K562 (cell line): ENCODE results near the gene TRPC4. TPM values are rescaled to one million over a fixed set of nuclear protein-coding genes. Genes with fewer than 3 reads are reported as not detected.

Source experiments
- ATAC-seq: fragments of 200-7000 bp; cut with Tn5 transposase; 3 replicates; pipeline ENCODE4 v1.9.1; 2020; ENCODE audit warnings: moderate library complexity
- BruUV-seq: library from RNA; stranded (reverse); fragments of 400-500 nt; replicated peaks from 2 replicates; lab custom pipeline; 2021; lab: Mats Ljungman, UMichigan
- CTCF ChIA-PET: fragments of 300-600 bp; formaldehyde crosslinking; extraction: SDS; loops from one replicate; lab custom pipeline; 2021; ENCODE audit warnings: low intra/inter-chr PET ratio; lab: Yijun Ruan, JAX
- POLR2A ChIA-PET: fragments of 300-600, 350-650 bp; sonication (Branson Sonifier 250); formaldehyde crosslinking; extraction: SDS; loops from one replicate; lab custom pipeline; 2021; ENCODE audit warnings: antibody characterized with exemption, inconsistent platforms; lab: Yijun Ruan, JAX
- DNase-seq, 4 experiments: peaks; one replicate each; pipeline versions ENCODE4 v3.0.0 to v3.0.0-alpha.2; 2011 to 2018; ENCODE audit warnings: low spot score in 3 of 4, mixed read lengths in 3 of 4; ENCODE audit errors: extremely low read depth in 1 of 4
- FAIRE-seq: peaks from 2 replicates; lab custom pipeline; 2011; peaks lifted over from hg19 to GRCh38; lab: Jason Lieb, UNC
- H2AFZ ChIP-seq: 2 replicates; pipeline ENCODE4 v1.6.0; 2011; ENCODE audit warnings: low read depth, low read length, control low read depth, inconsistent platforms
- H3K27ac ChIP-seq: fragments of 200-600 bp; 3 replicates; pipeline ENCODE4 v1.8.0; 2011; ENCODE audit warnings: low read depth, mild to moderate bottlenecking, control low read depth, inconsistent platforms, low read length, moderate library complexity, mixed read lengths; ENCODE audit errors: extremely low read depth
- H3K27me3 ChIP-seq, 2 experiments: fragments of 300-600 bp in 1 of 2; 2 replicates in 1 of 2; 3 replicates in 1 of 2; pipeline versions ENCODE4 v1.6.0 to v1.8.0; 2011; ENCODE audit warnings: inconsistent platforms in 2 of 2, low read length in 2 of 2, mild to moderate bottlenecking in 1 of 2, mixed read lengths in 1 of 2, moderate library complexity in 1 of 2; ENCODE audit not compliant: control insufficient read depth in 2 of 2, insufficient read depth in 2 of 2
- H3K36me3 ChIP-seq: fragments of 300-600 bp; 3 replicates; pipeline ENCODE4 v1.8.0; 2011; ENCODE audit warnings: mild to moderate bottlenecking, low read length, inconsistent platforms; ENCODE audit not compliant: control insufficient read depth, insufficient read depth
- H3K4me1 ChIP-seq, 2 experiments: fragments of 200-600 bp in 1 of 2; replicated peaks in 1 of 2; 2 replicates in 1 of 2; 3 replicates in 1 of 2; pipeline versions ENCODE4 v1.5.1 to v1.8.0; 2011; ENCODE audit warnings: inconsistent platforms in 2 of 2, low read length in 2 of 2, mild to moderate bottlenecking in 1 of 2, mixed read lengths in 1 of 2, moderate library complexity in 1 of 2; ENCODE audit not compliant: control insufficient read depth in 2 of 2, insufficient read depth in 2 of 2
- H3K4me2 ChIP-seq: 2 replicates; pipeline ENCODE4 v1.6.1; 2011; ENCODE audit warnings: low read length, control low read depth, inconsistent platforms, mixed read lengths; ENCODE audit not compliant: insufficient read depth
- H3K4me3 ChIP-seq: fragments of 200-600 bp; sonication (generic), shearing (Covaris generic); 2 replicates; pipeline ENCODE4 v1.5.1; 2016; ENCODE audit warnings: control low read depth, inconsistent platforms
- H3K79me2 ChIP-seq: fragments of 200-600 bp; 3 replicates; pipeline ENCODE4 v1.8.0; 2011; ENCODE audit warnings: low read length, inconsistent platforms; ENCODE audit not compliant: control insufficient read depth, insufficient read depth
- H3K9ac ChIP-seq, 2 experiments: 2 replicates each; pipeline versions ENCODE4 v1.6.0 to v1.6.1; 2011; ENCODE audit warnings: low read depth in 2 of 2, low read length in 2 of 2, control low read depth in 1 of 2, inconsistent platforms in 1 of 2, mild to moderate bottlenecking in 1 of 2, mixed read lengths in 1 of 2; ENCODE audit not compliant: insufficient read depth in 1 of 2
- H3K9me1 ChIP-seq: one replicate; pipeline ENCODE4 v1.6.0; 2011; ENCODE audit warnings: inconsistent platforms, mild to moderate bottlenecking, low read length, moderate library complexity; ENCODE audit not compliant: control insufficient read depth, insufficient read depth
- H3K9me3 ChIP-seq: replicated peaks from 2 replicates; pipeline ENCODE4 v1.5.1; 2011; ENCODE audit warnings: low read depth, low read length, inconsistent platforms; ENCODE audit not compliant: control insufficient read depth, insufficient read depth
- H4K20me1 ChIP-seq: replicated peaks from 2 replicates; pipeline ENCODE4 v1.6.1; 2011; ENCODE audit warnings: low read length, inconsistent platforms, mixed read lengths; ENCODE audit not compliant: control insufficient read depth, insufficient read depth
- ADNP ChIP-seq: fragments of 200-800 bp; sonication (Bioruptor generic); IDR thresholded peaks from 2 replicates; pipeline ENCODE4 v1.6.1; 2016; ENCODE audit warnings: missing genetic modification characterization, missing compliant biosample characterization
- GTF2E2 ChIP-seq: fragments of 200-800 bp; sonication (Bioruptor generic); IDR thresholded peaks from 2 replicates; pipeline ENCODE4 v1.6.1; 2016; ENCODE audit warnings: missing genetic modification characterization, missing compliant biosample characterization
- HNRNPLL ChIP-seq: fragments of 200-400 bp; formaldehyde crosslinking; IDR thresholded peaks from 2 replicates; pipeline ENCODE4 v1.6.1; 2017; ENCODE audit warnings: low read length, low read depth, mild to moderate bottlenecking; ENCODE audit not compliant: poor library complexity, severe bottlenecking
- HNRNPUL1 ChIP-seq: fragments of 200-400 bp; formaldehyde crosslinking; IDR thresholded peaks from 2 replicates; pipeline ENCODE4 v1.6.1; 2017; ENCODE audit warnings: low read length
- IRF2 ChIP-seq: sonication (generic); formaldehyde crosslinking; IDR thresholded peaks from 2 replicates; pipeline ENCODE4 v1.8.1; 2022; ENCODE audit warnings: mild to moderate bottlenecking, missing genetic modification reagents
- KLF10 ChIP-seq: fragments of 250-450 bp; sonication (Bioruptor Pico); IDR thresholded peaks from 2 replicates; pipeline ENCODE4 v1.6.1; 2021; ENCODE audit warnings: matching md5 sums
- RBM17 ChIP-seq: fragments of 200-400 bp; formaldehyde crosslinking; IDR thresholded peaks from 2 replicates; pipeline ENCODE4 v1.6.1; 2017; ENCODE audit warnings: low read depth, mild to moderate bottlenecking, low read length, borderline replicate concordance
- SMAD1 ChIP-seq: fragments of 150-350 bp; IDR thresholded peaks from 2 replicates; pipeline ENCODE4 v1.6.1; 2014; ENCODE audit warnings: low read length, low read depth; ENCODE audit not compliant: partially characterized antibody
- TRIM24 ChIP-seq, 2 experiments: fragments of 450-650 bp; IDR thresholded peaks; 2 replicates each; pipeline ENCODE4 v1.6.1; 2016
- ZNF217 ChIP-seq: sonication (generic); formaldehyde crosslinking; IDR thresholded peaks from 2 replicates; pipeline ENCODE4 v1.8.0; 2022; ENCODE audit warnings: mild to moderate bottlenecking, missing genetic modification reagents
- ZNF316 ChIP-seq: fragments of 450-650 bp; IDR thresholded peaks from 2 replicates; pipeline ENCODE4 v1.6.1; 2016
- ZNF639 ChIP-seq, 2 experiments: fragments of 200-800 bp in 1 of 2; sonication (Bioruptor generic) in 1 of 2; sonication (generic) in 1 of 2; formaldehyde crosslinking in 1 of 2; IDR thresholded peaks in 1 of 2; conservative IDR thresholded peaks in 1 of 2; 2 replicates each; pipeline versions ENCODE4 v1.5.0 to v1.6.1; 2016 to 2020; ENCODE audit warnings: missing compliant biosample characterization in 1 of 2, missing genetic modification characterization in 1 of 2, missing genetic modification reagents in 1 of 2
- WGBS: fragments of 100-300 bp; shearing (Covaris generic); methylation state at CpG from one replicate; pipeline ENCODE4 v1.1.6; 2016; ENCODE audit warnings: low coverage, mixed read lengths; ENCODE audit not compliant: insufficient coverage; ENCODE audit errors: missing lambda C conversion rate; 5-methylcytosine and 5-hydroxymethylcytosine counted together
- in situ Hi-C: fragments of 300-500 bp; cut with MboI; formaldehyde crosslinking; loops from 4 replicates; pipeline ENCODE4 v1.15.0; 2018; ENCODE audit warnings: inconsistent platforms, mixed read lengths
- intact Hi-C: fragments of 100-400 bp; cut with micrococcal nuclease; formaldehyde crosslinking; loops from 2 replicates; pipeline ENCODE4 v1.14.2; 2022
- polyA plus RNA-seq, 8 experiments: library from polyadenylated mRNA; depleted of rRNA in 4 of 8; stranded (reverse) in 5 of 8; unstranded in 3 of 8; fragments of >200 nt; fragmentation: Nextera tagmentation in 2 of 8; fragmentation: Illumina TruSeq in 1 of 8; extraction: Ambion mirVana in 2 of 8; extraction: Trizol in 1 of 8; gene quantifications; 2 replicates each; pipeline versions ENCODE4 v1.2.1 to v1.2.3, GENCODE V29; 2011 to 2014; ENCODE audit warnings: inconsistent platforms in 1 of 8, missing spikeins in 1 of 8
- total RNA-seq, 7 experiments: library from RNA; depleted of rRNA in 6 of 7; stranded (reverse); fragments of >200 nt in 6 of 7; fragmentation: Illumina TruSeq in 2 of 7; extraction: Trizol in 2 of 7; gene quantifications; 2 replicates each; pipeline versions ENCODE4 v1.2.1 to v1.2.3, GENCODE V29; 2011 to 2021; ENCODE audit warnings: low replicate concordance in 1 of 7
- TF ChIP-seq, protein P1 (sequence below), 2 experiments: fragments of 250-450 bp in 1 of 2; fragments of 450-650 bp in 1 of 2; sonication (Bioruptor Pico) in 1 of 2; IDR thresholded peaks; 2 replicates each; pipeline versions ENCODE4 v1.6.1 to v1.8.0; 2016 to 2021; ENCODE audit warnings: mild to moderate bottlenecking in 2 of 2, moderate library complexity in 2 of 2, missing compliant biosample characterization in 1 of 2, missing genetic modification characterization in 1 of 2
- TF ChIP-seq, protein P2 (sequence below): sonication (generic); formaldehyde crosslinking; IDR thresholded peaks from 2 replicates; pipeline ENCODE4 v1.8.1; 2022; ENCODE audit warnings: missing genetic modification reagents

Gene TRPC4
- total and polyA plus RNA-seq, 9 of the 15 experiments (the other 6 are each of a cell fraction or from before 2014, with no cell fraction given) = 0.03 to 0.04 TPM; not detected in 7

DNA sequence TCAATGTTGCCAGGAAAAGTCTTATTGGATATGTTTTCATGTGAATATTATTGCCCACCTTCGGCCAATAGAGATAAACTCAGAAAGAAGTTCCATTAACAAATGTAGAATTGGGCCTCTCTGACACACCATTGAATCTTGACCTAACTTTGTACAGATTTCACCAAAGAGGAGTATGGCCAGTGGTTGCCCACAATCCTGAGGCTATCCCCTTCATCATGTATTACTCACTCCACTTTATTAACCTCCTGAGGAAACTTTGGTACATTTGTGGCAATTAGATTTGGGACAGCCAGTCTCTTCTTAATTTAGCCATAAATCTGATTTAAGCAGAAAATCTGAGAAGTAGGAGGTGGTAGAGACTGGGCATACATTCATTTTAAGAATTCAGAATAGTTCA, 217.7 kb downstream of the TRPC4 start:
- WGBS = 8% methylated on average over 1 of the region's 1 CpG
- no peak overlapping the region for H3K4me3 ChIP-seq
- in situ Hi-C loops = no loop called here
- POLR2A ChIA-PET = no interaction called here
- no peak overlapping the region for H3K4me2 ChIP-seq
- no peaks in the 10 kb centered on the region for H3K9me1 ChIP-seq
- H3K79me2 ChIP-seq = no peaks in the 10 kb centered on the region
- CTCF ChIA-PET = no interaction called here
- ATAC-seq (no peak), FAIRE-seq (no peak), DNase-seq (no peak)
- H3K36me3 ChIP-seq = no peaks in the 10 kb centered on the region
- intact Hi-C loops = no loop called here
- TF ChIP-seq SMAD1 (no peak), RBM17 (no peak), ADNP (tag) (no peak), ZNF217 (CRISPR knock-in tag) (no peak), GTF2E2 (tag) (no peak), KLF10 (CRISPR knock-in tag) (no peak), HNRNPUL1 (no peak), HNRNPLL (no peak), ZNF639 (CRISPR knock-in tag; conservative IDR thresholded peaks at IDR 0.05 in 1 of 2, IDR thresholded peaks at IDR 0.05 in 1 of 2) (no peak), IRF2 (CRISPR knock-in tag) (no peak), TRIM24 (IDR thresholded peaks at IDR 0.05) (no peak), ZNF316 (no peak)
- TF ChIP-seq, protein P1, sequence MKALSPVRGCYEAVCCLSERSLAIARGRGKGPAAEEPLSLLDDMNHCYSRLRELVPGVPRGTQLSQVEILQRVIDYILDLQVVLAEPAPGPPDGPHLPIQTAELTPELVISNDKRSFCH (CRISPR knock-in tag; IDR thresholded peaks at IDR 0.05) = no peak
- TF ChIP-seq, protein P1 (tag; IDR thresholded peaks at IDR 0.05) = no peak
- TF ChIP-seq, protein P2, sequence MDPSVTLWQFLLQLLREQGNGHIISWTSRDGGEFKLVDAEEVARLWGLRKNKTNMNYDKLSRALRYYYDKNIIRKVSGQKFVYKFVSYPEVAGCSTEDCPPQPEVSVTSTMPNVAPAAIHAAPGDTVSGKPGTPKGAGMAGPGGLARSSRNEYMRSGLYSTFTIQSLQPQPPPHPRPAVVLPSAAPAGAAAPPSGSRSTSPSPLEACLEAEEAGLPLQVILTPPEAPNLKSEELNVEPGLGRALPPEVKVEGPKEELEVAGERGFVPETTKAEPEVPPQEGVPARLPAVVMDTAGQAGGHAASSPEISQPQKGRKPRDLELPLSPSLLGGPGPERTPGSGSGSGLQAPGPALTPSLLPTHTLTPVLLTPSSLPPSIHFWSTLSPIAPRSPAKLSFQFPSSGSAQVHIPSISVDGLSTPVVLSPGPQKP = no peak
- no peaks in the 10 kb centered on the region for H3K4me1 ChIP-seq
- H3K9me3 ChIP-seq = no peaks in the 10 kb centered on the region
- BruUV-seq = no TSS peak
- no peak overlapping the region for H3K9ac ChIP-seq
- no peak overlapping the region for H3K27ac ChIP-seq
- H2AFZ ChIP-seq = no peak overlapping the region
- H3K27me3 ChIP-seq = no peaks in the 10 kb centered on the region
- no peaks in the 10 kb centered on the region for H4K20me1 ChIP-seq
